HK-2 (cell line): ENCODE data around the gene UGT1A3.
"Not testable (repeated sequence)": the region's sequence is repeated elsewhere in the genome, so short reads cannot be mapped to it uniquely, and the experiment has no call there.

Source experiments
- DNase-seq: peaks from one replicate; pipeline ENCODE4 v3.0.0-alpha.2; 2018; ENCODE audit not compliant: unreplicated experiment

Gene UGT1A3

GRCh38 chr2:233728723-233729301 is at the start of gene UGT1A3:
UGT1A3 (plus strand) TSS chr2:233729042; CDS start chr2:233729127, 85 bp downstream.
- DNase-seq: no peak

- DNase-seq: no peak
Observed at GRCh38 chr2:233679196-233679595, 49.6 kb upstream of the UGT1A3 start.

DNA sequence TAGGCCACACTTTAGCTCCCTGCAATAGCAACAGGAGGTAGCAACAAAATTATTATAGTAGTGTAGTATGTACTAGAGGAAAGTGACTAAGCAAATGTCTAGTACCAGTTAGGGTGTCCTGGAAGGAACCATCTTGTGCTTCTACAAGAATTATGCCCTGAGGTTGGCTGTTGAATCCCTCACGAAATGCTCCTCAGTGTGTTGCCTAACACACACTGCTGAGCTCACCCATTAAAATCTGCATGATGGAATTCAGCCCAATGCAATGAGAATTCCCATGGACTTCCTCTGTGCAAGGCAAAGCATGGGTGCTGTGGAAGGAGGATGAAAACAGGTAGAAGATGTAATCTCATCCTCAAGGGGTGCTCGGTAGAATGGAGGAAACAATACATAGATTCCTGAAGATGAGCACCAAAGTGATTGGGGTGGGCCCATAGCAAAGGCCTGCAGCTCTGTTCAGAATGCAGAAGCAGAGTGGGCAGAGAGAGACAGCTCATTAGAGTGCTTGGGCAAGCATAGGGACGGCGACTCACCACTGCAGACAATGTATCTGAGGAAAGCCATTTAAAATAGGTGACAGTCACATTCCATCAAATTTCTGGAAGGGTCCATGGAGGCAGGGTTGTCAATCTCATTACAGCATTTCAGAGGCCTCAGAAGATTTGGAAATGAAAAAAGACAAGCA is 48.3 kb upstream of the UGT1A3 start:
- no peak for DNase-seq

- DNase-seq: no peak
Observed at GRCh38 chr2:233681521-233682099, 47.2 kb upstream of the UGT1A3 start, which contains the start of gene UGT1A7. UGT1A7 (plus strand) TSS chr2:233681901; CDS start chr2:233681938, 37 bp downstream.

DNA sequence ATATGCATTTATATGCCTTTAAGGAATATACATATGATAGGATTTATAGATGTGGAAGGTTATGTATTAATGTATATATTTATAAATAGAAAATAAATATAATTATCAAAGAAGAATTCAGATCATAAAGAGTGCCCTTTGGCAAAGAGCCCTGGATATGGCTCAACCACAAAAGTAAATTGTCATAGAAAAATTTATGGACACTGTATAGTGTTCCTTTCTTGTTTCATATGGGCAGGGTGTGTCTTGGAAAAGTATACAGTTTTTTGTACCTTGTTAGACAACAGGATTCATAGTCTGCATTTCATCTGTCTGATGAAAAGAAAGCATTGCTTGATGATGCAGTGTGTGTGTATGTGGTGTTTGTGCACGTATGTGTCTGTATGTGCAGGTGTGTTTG is 44.2 kb upstream of the UGT1A3 start:
- DNase-seq: no peak

GRCh38 chr2:233686928-233687327 is 41.9 kb upstream of the UGT1A3 start:
- DNase-seq: no peak

- DNase-seq: no peak
Observed at GRCh38 chr2:233688341-233688740, 40.5 kb upstream of the UGT1A3 start.

- no peak for DNase-seq
Observed at GRCh38 chr2:233689031-233689430, 39.8 kb upstream of the UGT1A3 start.

DNA sequence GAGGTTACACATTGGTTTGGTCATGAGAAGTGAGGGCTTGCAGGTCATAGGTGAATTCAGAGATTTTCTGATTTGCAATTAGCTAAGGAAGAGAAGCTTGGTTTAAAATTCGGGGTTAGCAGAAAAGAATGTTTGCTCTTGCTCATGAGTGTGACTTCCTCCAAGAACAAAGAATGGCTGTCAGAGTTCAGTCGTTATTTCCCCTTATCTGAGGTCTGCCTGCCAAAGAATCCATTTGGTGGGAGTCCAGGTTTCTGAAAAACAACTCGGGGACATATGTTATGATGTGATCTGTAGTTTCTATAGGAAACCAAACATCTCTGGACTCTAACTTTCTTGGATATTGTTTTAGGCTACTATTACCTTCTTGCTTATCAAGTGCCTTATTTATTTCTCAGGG is 39.3 kb upstream of the UGT1A3 start:
- DNase-seq: no peak

DNA sequence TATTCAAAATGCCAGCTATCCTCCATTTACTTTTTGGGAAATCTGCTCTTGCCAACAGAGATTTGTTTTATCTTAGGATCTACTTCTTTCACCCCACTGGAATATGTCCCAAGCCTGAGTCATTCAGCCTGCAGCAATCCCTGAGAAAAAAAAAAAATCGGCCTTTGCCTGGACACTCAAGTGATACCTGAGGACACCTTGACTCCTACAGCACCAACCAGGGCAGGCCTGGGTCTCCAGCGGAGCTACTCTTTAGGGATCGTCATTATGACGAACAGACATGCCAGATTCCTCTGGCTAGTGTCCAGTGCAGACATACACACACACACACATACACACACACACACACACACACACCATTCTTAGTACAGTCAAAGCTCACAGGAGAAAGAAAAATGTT is 38.4 kb upstream of the UGT1A3 start:
- no peak for DNase-seq

DNA sequence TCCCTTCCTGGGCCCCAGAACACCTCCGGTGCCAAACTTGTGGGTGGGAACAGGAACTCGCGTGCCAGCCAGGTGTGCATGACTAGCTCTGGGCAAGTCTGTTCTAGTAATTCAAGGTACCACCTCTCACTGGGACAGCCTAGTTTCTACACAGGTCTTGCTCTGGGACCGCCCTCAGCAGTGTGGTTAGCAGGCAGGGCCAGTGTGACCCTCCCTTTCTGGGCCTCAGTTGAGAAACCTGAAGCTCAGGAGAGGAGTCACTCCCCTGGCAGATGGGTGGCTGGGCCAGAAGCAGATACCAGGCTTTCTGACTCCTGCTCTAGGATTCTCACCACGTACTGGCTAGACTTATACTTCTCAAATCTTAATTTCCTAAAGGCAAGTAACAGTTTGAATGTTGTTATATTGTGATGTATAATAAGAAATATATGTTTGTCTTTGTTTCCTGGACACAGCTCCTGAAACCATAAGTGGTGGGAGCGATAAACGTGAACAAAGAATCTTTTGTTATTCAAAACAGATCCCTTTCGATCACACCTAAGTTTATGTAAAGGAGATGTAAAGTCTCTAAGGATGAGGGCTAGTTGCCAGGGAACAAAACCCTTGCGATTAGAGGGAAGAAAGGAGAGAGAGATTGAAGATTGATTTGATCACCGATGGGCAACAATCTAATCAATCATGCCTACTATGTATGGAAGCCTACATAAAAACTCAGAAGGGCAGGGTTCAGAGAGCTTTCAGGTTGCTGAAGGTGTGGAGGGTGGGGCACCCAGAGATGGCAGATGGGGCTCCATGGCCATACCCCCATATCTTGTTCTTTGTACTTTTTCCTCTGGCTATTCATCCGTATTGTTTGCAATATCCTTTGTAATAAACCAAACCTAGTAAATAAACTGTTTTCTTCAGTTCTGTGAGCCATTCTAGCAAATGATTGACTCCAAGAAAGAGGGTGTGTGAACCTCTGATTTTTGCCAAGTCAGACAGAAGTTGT is 37.1 kb upstream of the UGT1A3 start:
- DNase-seq: no peak

DNA sequence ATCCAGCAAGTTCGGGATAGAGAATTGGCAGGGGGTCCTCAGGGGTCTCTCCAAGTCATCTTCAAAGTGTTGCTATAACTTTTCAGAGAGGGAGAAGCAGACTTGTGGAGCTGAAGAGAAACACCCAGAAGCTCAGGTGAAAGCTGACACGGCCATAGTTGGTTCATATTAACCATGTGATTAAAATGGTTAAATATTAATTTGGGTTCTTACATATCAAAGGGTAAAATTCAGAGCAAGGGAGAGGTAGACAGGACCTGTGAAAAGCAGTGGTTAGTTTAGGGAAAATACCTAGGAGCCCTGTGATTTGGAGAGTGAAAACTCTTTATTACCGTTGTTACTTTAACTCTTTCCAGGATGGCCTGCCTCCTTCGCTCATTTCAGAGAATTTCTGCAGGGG is 36.2 kb upstream of the UGT1A3 start, which contains the start of gene UGT1A6:
Gene UGT1A6 (plus strand): TSS at position 243 of the 400 bp plus-strand sequence. CDS start 115 bp downstream, at position 358.
- DNase-seq: no peak

GRCh38 chr2:233693963-233694362 is 34.9 kb upstream of the UGT1A3 start:
- no peak for DNase-seq

- DNase-seq: no peak
Observed at GRCh38 chr2:233698740-233699139, 30.1 kb upstream of the UGT1A3 start.

DNA sequence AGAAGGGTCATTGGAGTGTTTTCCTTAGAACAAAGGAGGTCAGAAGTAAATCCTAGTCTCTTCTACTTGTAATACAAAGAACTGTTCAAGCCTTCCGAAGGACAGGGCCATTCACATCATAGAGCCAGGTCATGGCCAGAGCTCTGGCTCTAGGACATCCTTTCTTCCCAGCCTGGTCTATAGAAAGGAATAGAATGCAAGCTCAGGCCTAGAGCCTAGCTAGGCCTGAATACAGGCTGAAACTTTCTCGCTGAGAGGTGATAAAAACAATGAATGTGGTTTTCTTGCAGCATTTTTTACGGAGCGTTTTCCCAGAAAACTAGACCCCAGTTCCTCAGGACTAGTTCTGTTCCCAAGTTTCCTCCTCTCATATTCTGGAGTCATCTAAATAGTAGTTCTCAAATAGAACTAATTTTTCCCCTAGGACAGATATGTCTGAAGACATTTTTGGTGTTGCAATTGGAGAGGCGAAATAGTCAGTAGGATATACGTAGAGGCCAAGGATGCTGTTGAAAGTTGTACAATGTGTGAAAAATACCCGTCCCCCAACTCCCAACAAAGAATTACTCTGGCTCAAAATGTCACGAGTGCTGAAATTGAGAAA is 29.3 kb upstream of the UGT1A3 start:
- no peak for DNase-seq

- peak; percentile 28 for DNase-seq
Observed at GRCh38 chr2:233700028-233700635, 28.7 kb upstream of the UGT1A3 start.

- DNase-seq: not testable (repeated sequence)
Observed at GRCh38 chr2:233700842-233701241, 28.0 kb upstream of the UGT1A3 start.

DNA sequence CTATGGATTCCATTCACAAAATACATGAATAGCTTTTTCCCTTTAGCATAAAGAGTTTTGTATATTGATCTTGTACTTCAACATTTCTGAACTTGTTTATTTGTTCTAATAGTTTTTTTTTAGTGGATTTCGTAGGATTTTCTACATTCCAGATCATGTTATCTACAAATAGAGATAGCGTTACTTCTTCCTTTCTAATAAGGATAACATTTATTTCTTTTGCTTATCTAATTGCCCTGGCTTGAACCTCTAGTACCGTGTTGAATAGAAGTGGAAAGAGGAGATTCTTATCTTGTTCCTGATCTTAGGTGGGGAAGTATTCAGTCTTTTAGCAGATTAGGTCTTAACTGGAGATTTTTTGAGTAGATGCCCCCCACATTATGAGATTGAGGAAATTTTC is 26.6 kb upstream of the UGT1A3 start:
- DNase-seq: no peak

DNA sequence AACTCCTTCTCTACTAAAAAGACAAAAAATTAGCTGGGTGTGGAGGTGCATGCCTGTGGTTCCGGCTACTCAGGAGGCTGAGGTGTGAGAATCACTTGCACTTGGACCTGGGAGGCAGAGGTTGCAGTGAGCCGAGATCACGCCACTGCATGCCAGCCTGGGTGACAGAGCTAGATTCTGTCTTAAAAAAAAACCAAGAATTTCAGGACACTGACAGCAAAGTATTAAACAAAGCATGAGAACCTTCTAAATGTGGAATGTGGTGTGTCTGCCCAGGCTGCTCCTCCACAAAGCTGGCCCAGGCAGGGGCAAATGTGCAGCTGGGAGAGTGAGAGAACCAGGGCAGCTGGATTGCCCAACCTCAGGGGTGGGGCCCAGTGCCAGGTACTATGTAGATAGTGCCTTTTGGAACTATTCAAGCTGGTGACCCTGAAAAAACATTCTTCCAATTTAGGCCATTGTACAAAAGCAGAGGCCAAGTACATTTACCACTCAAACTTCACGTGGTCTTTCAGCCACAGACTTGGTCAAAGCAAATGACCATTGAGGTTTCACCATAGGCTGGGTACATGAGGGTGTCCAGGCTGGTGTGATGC is 22.8 kb upstream of the UGT1A3 start:
- DNase-seq: no peak

- no peak for DNase-seq
Observed at GRCh38 chr2:233706720-233707119, 22.1 kb upstream of the UGT1A3 start.
